Stimulated activated CD4-positive, alpha-beta T cell treated with anti-CD3 and anti-CD28 coated beads, Interleukin-2, amount 100 ng/mL, for 24 hours (primary cell): Measurements from ENCODE around the gene CRYAA.
"Not testable (repeated sequence)": the region's sequence is repeated elsewhere in the genome, so short reads cannot be mapped to it uniquely, and the experiment has no call there.

Experiments used
- DNase-seq, 2 donors: peaks; one replicate each; pipeline ENCODE4 v3.0.0-alpha.2; 2020

The CRYAA gene

GRCh38 chr21:43168708-43169107 lies at the start of gene CRYAA:
Gene CRYAA (plus strand): TSS chr21:43169008. CDS start chr21:43169100, 92 bp downstream.
- not testable (repeated sequence) for DNase-seq

- not testable (repeated sequence) for DNase-seq
Observed at GRCh38 chr21:43130094-43130493, 38.7 kb upstream of the CRYAA start.

- not testable (repeated sequence) for DNase-seq
Observed at GRCh38 chr21:43134520-43134919, 34.3 kb upstream of the CRYAA start.

- DNase-seq = not testable (repeated sequence)
Observed at GRCh38 chr21:43138944-43139343, 29.9 kb upstream of the CRYAA start.

GRCh38 chr21:43141407-43141806 lies 27.4 kb upstream of the CRYAA start:
- DNase-seq = not testable (repeated sequence)

GRCh38 chr21:43146637-43147036 lies 22.2 kb upstream of the CRYAA start:
- not testable (repeated sequence) for DNase-seq

GRCh38 chr21:43147999-43148398 lies 20.8 kb upstream of the CRYAA start:
- not testable (repeated sequence) for DNase-seq

GRCh38 chr21:43149344-43149743 lies 19.5 kb upstream of the CRYAA start:
- not testable (repeated sequence) for DNase-seq

GRCh38 chr21:43153601-43154000 lies 15.2 kb upstream of the CRYAA start:
- DNase-seq = not testable (repeated sequence)

GRCh38 chr21:43159279-43160175 lies 9.3 kb upstream of the CRYAA start:
- not testable (repeated sequence) for DNase-seq

- DNase-seq = not testable (repeated sequence)
Observed at GRCh38 chr21:43161826-43162707, 6.7 kb upstream of the CRYAA start.

- DNase-seq = not testable (repeated sequence)
Observed at GRCh38 chr21:43162708-43163205, 6.1 kb upstream of the CRYAA start.

GRCh38 chr21:43164823-43165222 lies 4.0 kb upstream of the CRYAA start:
- not testable (repeated sequence) for DNase-seq

- DNase-seq = not testable (repeated sequence)
Observed at GRCh38 chr21:43165734-43166133, 3.1 kb upstream of the CRYAA start.

- DNase-seq = not testable (repeated sequence)
Observed at GRCh38 chr21:43169230-43169886, 550 bp downstream of the CRYAA start.

- not testable (repeated sequence) for DNase-seq
Observed at GRCh38 chr21:43169891-43170290, 1.1 kb downstream of the CRYAA start.

GRCh38 chr21:43172812-43173211 lies 4.0 kb downstream of the CRYAA start:
- DNase-seq = not testable (repeated sequence)

GRCh38 chr21:43173438-43173837 lies 4.6 kb downstream of the CRYAA start:
- not testable (repeated sequence) for DNase-seq

- DNase-seq = not testable (repeated sequence)
Observed at GRCh38 chr21:43173930-43174329, 5.1 kb downstream of the CRYAA start.

GRCh38 chr21:43174998-43175397 lies 6.2 kb downstream of the CRYAA start:
- not testable (repeated sequence) for DNase-seq

- not testable (repeated sequence) for DNase-seq
Observed at GRCh38 chr21:43176621-43177020, 7.8 kb downstream of the CRYAA start.
